OCI-LY7 (cell line): ENCODE results near the gene NCF4.

Source experiments
- CTCF ChIP-seq: fragments of 200-600 bp; sonication (generic); conservative IDR thresholded peaks from 2 replicates; pipeline ENCODE4 v1.5.1; 2014; ENCODE audit warnings: mild to moderate bottlenecking, antibody characterized with exemption, low read length, moderate library complexity, mixed read lengths
- EZH2phosphoT487 ChIP-seq: fragments of 200-600 bp; sonication (generic); IDR thresholded peaks from 2 replicates; pipeline ENCODE4 v1.6.1; 2018; ENCODE audit warnings: low read depth, borderline replicate concordance, mild to moderate bottlenecking, mixed run types, antibody characterized with exemption, low read length, moderate library complexity, mixed read lengths

DNA sequence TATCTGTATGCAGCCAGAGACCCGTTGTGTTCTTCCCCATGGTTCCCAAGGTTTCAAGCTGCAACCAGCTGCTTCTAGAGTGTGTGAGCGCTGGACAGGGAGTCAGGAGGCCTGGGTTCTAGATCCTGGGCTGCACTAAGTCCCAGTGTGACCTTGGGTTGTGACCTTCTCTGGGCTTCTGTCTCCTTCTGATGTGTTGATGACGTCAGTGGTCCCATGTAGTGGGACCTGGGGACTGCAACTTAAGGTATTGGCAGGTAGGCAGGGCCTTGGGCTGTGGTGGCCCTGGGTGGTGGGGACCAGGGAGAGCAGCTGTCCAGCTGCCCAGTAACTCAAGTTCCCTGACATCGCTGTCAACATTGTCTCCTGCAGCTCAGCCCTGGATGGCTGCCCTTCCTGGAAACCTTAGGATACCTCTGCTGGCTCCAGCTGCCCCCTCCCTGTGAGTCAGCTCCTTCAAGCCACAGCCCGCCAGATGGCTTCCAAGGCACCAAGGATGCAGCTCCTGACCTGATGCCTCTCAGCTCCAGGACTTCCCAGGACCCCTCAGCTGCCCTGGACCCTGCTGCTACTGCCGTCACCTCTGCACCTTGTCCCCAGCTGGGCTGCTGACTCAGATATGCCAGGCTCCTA, 42.7 kb upstream of the NCF4 start:
- no peak for TF ChIP-seq CTCF
- TF ChIP-seq EZH2phosphoT487 = no peak
